Ishikawa (cell line): ENCODE data around the gene FOXP1.

Source experiments
- CREB1 ChIP-seq: IDR thresholded peaks from 2 replicates; pipeline ENCODE4 v1.6.1; 2012; ENCODE audit warnings: low read depth
- EP300 ChIP-seq: IDR thresholded peaks from 2 replicates; pipeline ENCODE4 v1.6.1; 2012; ENCODE audit warnings: borderline replicate concordance
- NFIC ChIP-seq: IDR thresholded peaks from 2 replicates; pipeline ENCODE4 v1.6.1; 2012
- TF ChIP-seq, protein P1 (sequence below): IDR thresholded peaks from 2 replicates; pipeline ENCODE4 v1.6.1; 2012; ENCODE audit warnings: low read depth, mild to moderate bottlenecking

DNA sequence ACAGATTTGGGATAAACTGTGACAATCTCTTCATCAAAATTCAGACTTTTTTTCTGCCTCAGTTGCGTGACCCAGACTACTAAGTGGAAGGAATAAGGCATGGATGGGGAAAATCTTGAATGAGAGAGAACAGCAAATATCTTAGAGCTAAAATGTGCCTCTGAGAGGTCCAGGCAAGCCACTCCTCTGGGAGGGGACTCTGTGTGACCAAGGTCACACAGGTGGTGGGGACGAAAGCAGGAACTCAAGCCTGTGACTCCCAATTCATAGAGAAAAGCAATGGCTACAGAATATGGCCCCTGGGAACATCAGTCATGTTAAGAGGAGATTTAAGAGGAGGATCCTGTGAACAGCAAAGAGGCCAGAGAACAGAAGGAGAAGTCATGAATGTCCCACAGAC is 268.1 kb downstream of the FOXP1 start:
- TF ChIP-seq NFIC: no peak
- TF ChIP-seq EP300: no peak
- TF ChIP-seq, protein P1, sequence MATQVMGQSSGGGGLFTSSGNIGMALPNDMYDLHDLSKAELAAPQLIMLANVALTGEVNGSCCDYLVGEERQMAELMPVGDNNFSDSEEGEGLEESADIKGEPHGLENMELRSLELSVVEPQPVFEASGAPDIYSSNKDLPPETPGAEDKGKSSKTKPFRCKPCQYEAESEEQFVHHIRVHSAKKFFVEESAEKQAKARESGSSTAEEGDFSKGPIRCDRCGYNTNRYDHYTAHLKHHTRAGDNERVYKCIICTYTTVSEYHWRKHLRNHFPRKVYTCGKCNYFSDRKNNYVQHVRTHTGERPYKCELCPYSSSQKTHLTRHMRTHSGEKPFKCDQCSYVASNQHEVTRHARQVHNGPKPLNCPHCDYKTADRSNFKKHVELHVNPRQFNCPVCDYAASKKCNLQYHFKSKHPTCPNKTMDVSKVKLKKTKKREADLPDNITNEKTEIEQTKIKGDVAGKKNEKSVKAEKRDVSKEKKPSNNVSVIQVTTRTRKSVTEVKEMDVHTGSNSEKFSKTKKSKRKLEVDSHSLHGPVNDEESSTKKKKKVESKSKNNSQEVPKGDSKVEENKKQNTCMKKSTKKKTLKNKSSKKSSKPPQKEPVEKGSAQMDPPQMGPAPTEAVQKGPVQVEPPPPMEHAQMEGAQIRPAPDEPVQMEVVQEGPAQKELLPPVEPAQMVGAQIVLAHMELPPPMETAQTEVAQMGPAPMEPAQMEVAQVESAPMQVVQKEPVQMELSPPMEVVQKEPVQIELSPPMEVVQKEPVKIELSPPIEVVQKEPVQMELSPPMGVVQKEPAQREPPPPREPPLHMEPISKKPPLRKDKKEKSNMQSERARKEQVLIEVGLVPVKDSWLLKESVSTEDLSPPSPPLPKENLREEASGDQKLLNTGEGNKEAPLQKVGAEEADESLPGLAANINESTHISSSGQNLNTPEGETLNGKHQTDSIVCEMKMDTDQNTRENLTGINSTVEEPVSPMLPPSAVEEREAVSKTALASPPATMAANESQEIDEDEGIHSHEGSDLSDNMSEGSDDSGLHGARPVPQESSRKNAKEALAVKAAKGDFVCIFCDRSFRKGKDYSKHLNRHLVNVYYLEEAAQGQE: no peak
- no peak for TF ChIP-seq CREB1
